Neural progenitor cell (in vitro differentiated cells): Measurements from ENCODE around the gene PLEKHA7. TPM values are rescaled to one million over a fixed set of nuclear protein-coding genes. Genes with fewer than 3 reads are reported as not detected.
"Not testable (repeated sequence)": the region's sequence is repeated elsewhere in the genome, so short reads cannot be mapped to it uniquely, and the experiment has no call there.

Experiments
- DNase-seq: peaks from one replicate; pipeline ENCODE4 v3.0.0-alpha.2; 2016; ENCODE audit warnings: low spot score
- H2AFZ ChIP-seq: fragments of 200-600 bp; sonication (generic); replicated peaks from 2 replicates; pipeline ENCODE4 v1.6.1; 2016; ENCODE audit warnings: antibody characterized with exemption
- H3F3A ChIP-seq: fragments of 200-600 bp; sonication (generic); 2 replicates; pipeline ENCODE4 v1.6.1; 2016; ENCODE audit warnings: antibody characterized with exemption, low read depth
- H3K27ac ChIP-seq: fragments of 200-600 bp; sonication (generic); 2 replicates; pipeline ENCODE4 v1.5.1; 2016; ENCODE audit warnings: mild to moderate bottlenecking
- H3K27me3 ChIP-seq: fragments of 200-600 bp; sonication (generic); 2 replicates; pipeline ENCODE4 v1.6.1; 2016; ENCODE audit warnings: mild to moderate bottlenecking, moderate library complexity
- H3K36me3 ChIP-seq: fragments of 200-600 bp; sonication (generic); 2 replicates; pipeline ENCODE4 v1.5.1; 2016
- H3K4me1 ChIP-seq: fragments of 200-600 bp; sonication (generic); 2 replicates; pipeline ENCODE4 v1.6.1; 2016; ENCODE audit warnings: mixed run types
- H3K4me2 ChIP-seq: fragments of 200-600 bp; sonication (generic); 2 replicates; pipeline ENCODE4 v1.6.1; 2016
- H3K4me3 ChIP-seq: fragments of 200-600 bp; sonication (generic); 2 replicates; pipeline ENCODE4 v1.5.1; 2016
- H3K79me2 ChIP-seq: fragments of 200-600 bp; sonication (generic); 2 replicates; pipeline ENCODE4 v1.6.1; 2016; ENCODE audit warnings: low read depth
- H3K9ac ChIP-seq: fragments of 200-600 bp; sonication (generic); 2 replicates; pipeline ENCODE4 v1.6.1; 2016
- H3K9me3 ChIP-seq: fragments of 200-600 bp; sonication (generic); 2 replicates; pipeline ENCODE4 v1.5.1; 2016; ENCODE audit warnings: low read depth
- H4K20me1 ChIP-seq: fragments of 200-600 bp; sonication (generic); 2 replicates; pipeline ENCODE4 v1.6.1; 2016; ENCODE audit warnings: low read depth
- H3K27ac Mint-ChIP-seq: 3 replicates; pipeline ENCODE4 v1.8.0; 2021; ENCODE audit warnings: mixed read lengths
- H3K27me3 Mint-ChIP-seq: 2 replicates; pipeline ENCODE4 v1.8.0; 2022; ENCODE audit warnings: low read depth, mild to moderate bottlenecking, inconsistent platforms, moderate library complexity, mixed read lengths; ENCODE audit not compliant: insufficient read depth
- H3K36me3 Mint-ChIP-seq: 3 replicates; pipeline ENCODE4 v1.8.0; 2021; ENCODE audit warnings: mixed read lengths
- H3K4me1 Mint-ChIP-seq: 3 replicates; pipeline ENCODE4 v1.8.0; 2021; ENCODE audit warnings: mixed read lengths
- H3K4me3 Mint-ChIP-seq: 3 replicates; pipeline ENCODE4 v1.8.0; 2021; ENCODE audit warnings: mild to moderate bottlenecking, moderate library complexity, mixed read lengths
- H3K9me3 Mint-ChIP-seq: 3 replicates; pipeline ENCODE4 v1.8.0; 2020; ENCODE audit warnings: mixed read lengths
- CTCF ChIP-seq: fragments of 200-600 bp; sonication (generic); IDR thresholded peaks from 2 replicates; pipeline ENCODE4 v1.5.1; 2017; ENCODE audit warnings: antibody characterized with exemption, mild to moderate bottlenecking
- EZH2 ChIP-seq: fragments of 200-600 bp; sonication (generic); IDR thresholded peaks from 2 replicates; pipeline ENCODE4 v1.6.1; 2017; ENCODE audit warnings: antibody characterized with exemption, mild to moderate bottlenecking, moderate library complexity
- EZH2phosphoT487 ChIP-seq: fragments of 200-600 bp; sonication (generic); IDR thresholded peaks from 2 replicates; pipeline ENCODE4 v1.6.1; 2017; ENCODE audit warnings: antibody characterized with exemption
- total RNA-seq: library from RNA; depleted of rRNA; stranded (reverse); fragments of >200 nt; gene quantifications from 2 replicates; pipeline ENCODE4 v1.2.3, GENCODE V29; 2015; ENCODE audit warnings: low replicate concordance

PLEKHA7 gene
- total RNA-seq, 1 donor from 2014 or later: 20.3 TPM

GRCh38 chr11:16909359-16910035 lies 104.7 kb downstream of the PLEKHA7 start:
- TF ChIP-seq CTCF (no peak), EZH2phosphoT487 (no peak), EZH2 (no peak)
- no peak overlapping the region for H3K4me2 ChIP-seq
- no peaks in the 10 kb centered on the region for H3K27me3 ChIP-seq
- no peaks in the 10 kb centered on the region for H3K79me2 ChIP-seq
- Mint-ChIP-seq H3K27me3 (peaks cover 8% of the 10 kb centered on the region), H3K4me3 (no peak overlapping the region), H3K27ac (no peak overlapping the region), H3K36me3 (peaks cover 4% of the 10 kb centered on the region), H3K9me3 (peaks cover 2% of the 10 kb centered on the region), H3K4me1 (peaks cover 29% of the 10 kb centered on the region)
- no peak overlapping the region for H2AFZ ChIP-seq
- no peak overlapping the region for H3K9ac ChIP-seq
- no peak for DNase-seq
- H3K4me3 ChIP-seq: no peak overlapping the region
- no peaks in the 10 kb centered on the region for H3K9me3 ChIP-seq
- peaks cover 11% of the 10 kb centered on the region for H3F3A ChIP-seq
- H3K4me1 ChIP-seq: peaks cover 32% of the 10 kb centered on the region
- H3K36me3 ChIP-seq: no peaks in the 10 kb centered on the region
- peaks cover 19% of the 10 kb centered on the region for H4K20me1 ChIP-seq
- no peak overlapping the region for H3K27ac ChIP-seq

GRCh38 chr11:16905375-16905774 lies 108.8 kb downstream of the PLEKHA7 start:
- Mint-ChIP-seq H3K27me3 (peaks cover 7% of the 10 kb centered on the region), H3K27ac (no peak overlapping the region)
- TF ChIP-seq EZH2: no peak
- TF ChIP-seq EZH2phosphoT487: no peak
- TF ChIP-seq CTCF: no peak

GRCh38 chr11:16904761-16905160 lies 109.5 kb downstream of the PLEKHA7 start:
- not testable (repeated sequence) for H4K20me1 ChIP-seq, H3K36me3 ChIP-seq, H3K27me3 ChIP-seq, H3K9ac ChIP-seq, H3K4me1 Mint-ChIP-seq, H3K27me3 Mint-ChIP-seq, H3K36me3 Mint-ChIP-seq, H3K9me3 ChIP-seq, DNase-seq, H3K4me2 ChIP-seq, H3K4me3 Mint-ChIP-seq, H3K27ac Mint-ChIP-seq, H3K79me2 ChIP-seq, H3K27ac ChIP-seq, H2AFZ ChIP-seq, H3K4me3 ChIP-seq, H3K9me3 Mint-ChIP-seq
- Histone ChIP-seq H3F3A (peaks cover 14% of the 10 kb centered on the region), H3K4me1 (peaks cover 17% of the 10 kb centered on the region)

More at GRCh38 chr11:16905375-16905774, 108.8 kb downstream of the PLEKHA7 start:
- Mint-ChIP-seq H3K4me1 (peaks cover 9% of the 10 kb centered on the region), H3K36me3 (peaks cover 4% of the 10 kb centered on the region), H3K4me3 (no peak overlapping the region), H3K9me3 (peaks cover 2% of the 10 kb centered on the region)
- Histone ChIP-seq H3K9me3 (no peaks in the 10 kb centered on the region), H3K36me3 (no peaks in the 10 kb centered on the region), H3K27ac (no peak overlapping the region), H3K27me3 (no peaks in the 10 kb centered on the region), H3K9ac (no peak overlapping the region), H3K79me2 (no peaks in the 10 kb centered on the region), H4K20me1 (no peaks in the 10 kb centered on the region), H3F3A (peaks cover 8% of the 10 kb centered on the region), H3K4me3 (no peak overlapping the region), H3K4me2 (no peak overlapping the region), H2AFZ (no peak overlapping the region), H3K4me1 (peaks cover 10% of the 10 kb centered on the region)
- DNase-seq: no peak

- no peaks in the 10 kb centered on the region for H3K36me3 ChIP-seq
- H3K4me2 ChIP-seq: no peak overlapping the region
- no peak overlapping the region for H3K27ac Mint-ChIP-seq
- DNase-seq: no peak
- H2AFZ ChIP-seq: no peak overlapping the region
- H3F3A ChIP-seq: peaks cover 32% of the 10 kb centered on the region
- H3K36me3 Mint-ChIP-seq: peaks cover 4% of the 10 kb centered on the region
- no peak overlapping the region for H3K4me3 ChIP-seq
- TF ChIP-seq EZH2phosphoT487 (no peak), EZH2 (no peak), CTCF (no peak)
- H3K9me3 Mint-ChIP-seq: peaks cover 2% of the 10 kb centered on the region
- no peaks in the 10 kb centered on the region for H3K79me2 ChIP-seq
- H3K9ac ChIP-seq: no peak overlapping the region
- H3K9me3 ChIP-seq: no peaks in the 10 kb centered on the region
- H3K4me1 ChIP-seq: peaks cover 31% of the 10 kb centered on the region
- H4K20me1 ChIP-seq: no peaks in the 10 kb centered on the region
- H3K4me3 Mint-ChIP-seq: no peak overlapping the region
- H3K27me3 ChIP-seq: no peaks in the 10 kb centered on the region
- peaks cover 7% of the 10 kb centered on the region for H3K27me3 Mint-ChIP-seq
- peaks cover 14% of the 10 kb centered on the region for H3K4me1 Mint-ChIP-seq
- no peak overlapping the region for H3K27ac ChIP-seq
Measured at GRCh38 chr11:16902781-16903378, 111.3 kb downstream of the PLEKHA7 start.
